ENCODE measurements around the gene SIGLEC11. TPM values are rescaled to one million over a fixed set of nuclear protein-coding genes. Genes with fewer than 3 reads are reported as not detected.

SIGLEC11 gene
- total and polyA plus RNA-seq, 11 donors = 0.22 to 3.0 (median 1.1) TPM; not detected in 2

DNA sequence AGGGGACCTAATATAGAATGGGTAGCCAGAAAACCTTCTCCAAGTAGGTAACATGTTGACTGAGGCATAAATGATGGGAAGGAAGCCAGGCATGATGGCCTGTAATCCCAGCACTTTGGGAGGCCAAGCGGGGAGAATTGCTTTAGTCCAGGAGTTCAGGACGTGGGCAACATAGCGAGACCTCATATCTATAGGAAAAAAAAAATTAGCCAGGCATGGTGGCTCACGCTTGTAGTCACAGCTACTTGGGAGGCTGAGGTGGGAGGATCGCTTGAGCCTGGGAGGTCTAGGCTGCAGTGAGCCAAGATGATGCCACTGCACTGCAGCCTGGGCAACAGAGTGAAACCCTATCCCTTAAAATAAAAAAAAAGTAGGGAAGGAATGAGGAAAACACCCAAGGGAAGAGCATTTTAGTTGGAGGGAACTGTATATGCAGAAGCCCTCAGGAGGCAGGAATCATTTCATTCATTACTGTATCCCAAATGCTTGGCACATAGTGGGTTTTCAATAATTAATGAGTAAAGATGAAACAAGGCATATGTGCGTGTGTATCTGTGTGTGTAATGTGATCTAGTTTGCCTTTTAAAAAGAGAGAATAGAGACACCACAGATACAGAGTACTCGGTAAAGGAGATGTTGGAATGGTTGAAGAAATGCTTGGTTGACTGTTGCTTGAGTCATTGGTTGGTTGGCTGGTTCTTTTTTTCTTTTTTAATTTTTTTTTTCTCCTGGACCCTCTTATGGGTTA, 29.5 kb downstream of the SIGLEC11 start:
- Histone ChIP-seq H3K4me1 (peaks cover 0 to 29% (median 18%) of the 10 kb centered on the region in 12 donors), H3K27ac (peak overlapping the region in 4 of 12 donors; percentile 91 to 98 (median 95)), H3K9me3 (no peaks in the 10 kb centered on the region), H3K4me3 (no peak overlapping the region), H3K27me3 (no peaks in the 10 kb centered on the region), H3K36me3 (peaks cover 0 to 14% (median 9%) of the 10 kb centered on the region in 9 donors)
- TF ChIP-seq, protein P1, sequence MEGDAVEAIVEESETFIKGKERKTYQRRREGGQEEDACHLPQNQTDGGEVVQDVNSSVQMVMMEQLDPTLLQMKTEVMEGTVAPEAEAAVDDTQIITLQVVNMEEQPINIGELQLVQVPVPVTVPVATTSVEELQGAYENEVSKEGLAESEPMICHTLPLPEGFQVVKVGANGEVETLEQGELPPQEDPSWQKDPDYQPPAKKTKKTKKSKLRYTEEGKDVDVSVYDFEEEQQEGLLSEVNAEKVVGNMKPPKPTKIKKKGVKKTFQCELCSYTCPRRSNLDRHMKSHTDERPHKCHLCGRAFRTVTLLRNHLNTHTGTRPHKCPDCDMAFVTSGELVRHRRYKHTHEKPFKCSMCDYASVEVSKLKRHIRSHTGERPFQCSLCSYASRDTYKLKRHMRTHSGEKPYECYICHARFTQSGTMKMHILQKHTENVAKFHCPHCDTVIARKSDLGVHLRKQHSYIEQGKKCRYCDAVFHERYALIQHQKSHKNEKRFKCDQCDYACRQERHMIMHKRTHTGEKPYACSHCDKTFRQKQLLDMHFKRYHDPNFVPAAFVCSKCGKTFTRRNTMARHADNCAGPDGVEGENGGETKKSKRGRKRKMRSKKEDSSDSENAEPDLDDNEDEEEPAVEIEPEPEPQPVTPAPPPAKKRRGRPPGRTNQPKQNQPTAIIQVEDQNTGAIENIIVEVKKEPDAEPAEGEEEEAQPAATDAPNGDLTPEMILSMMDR (IDR thresholded peaks at IDR 0.05) = no peak
- no peak for TF ChIP-seq POLR2A (IDR thresholded peaks at IDR 0.05)
- 91 to 97% (median 95%) methylated on average over 7 of the region's 7 CpGs for WGBS, 4 donors
- no peak for ATAC-seq
- no peak for DNase-seq
- intact Hi-C loops (cut with DNase I) = loop anchor here in 1 of 10 donors (10.0 kb wide), 1 partner anchor 203 kb away; no protein-coding TSS in a partner anchor

DNA sequence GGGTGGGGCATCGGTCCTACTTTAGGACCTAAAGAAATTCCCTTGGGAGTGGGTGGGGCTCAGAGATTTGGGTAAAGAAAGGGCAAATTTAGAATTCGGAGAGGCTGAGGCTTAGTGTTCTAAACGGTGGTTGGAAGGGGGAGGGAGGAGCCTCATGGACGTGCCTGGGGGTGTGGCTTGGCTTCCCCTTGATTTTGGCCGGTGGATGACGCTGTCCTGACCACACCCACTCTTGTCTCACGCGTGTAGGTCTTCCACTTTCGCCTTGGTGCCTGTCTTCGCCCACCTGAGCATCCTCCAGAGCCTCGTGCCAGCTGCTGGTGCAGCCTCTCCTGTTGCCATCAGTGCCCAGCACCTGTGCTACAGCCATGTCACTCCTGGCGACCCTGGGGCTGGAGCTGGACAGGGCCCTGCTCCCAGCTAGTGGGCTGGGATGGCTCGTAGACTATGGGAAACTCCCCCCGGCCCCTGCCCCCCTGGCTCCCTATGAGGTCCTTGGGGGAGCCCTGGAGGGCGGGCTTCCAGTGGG, 30.4 kb downstream of the SIGLEC11 start:
- intact Hi-C loops (cut with DNase I) = loop anchor here in 1 of 10 donors (10.0 kb wide), 1 partner anchor 204 kb away; no protein-coding TSS in a partner anchor
- DNase-seq = peak in 4 of 5 donors; percentile 53 to 63 (median 60)
- H3K4me3 ChIP-seq = peak overlapping the region in 9 of 12 donors; percentile 73 to 99 (median 88)
- no peaks in the 10 kb centered on the region for H3K27me3 ChIP-seq
- ATAC-seq = peak in 2 of 4 donors; percentile 5 to 12
- no peaks in the 10 kb centered on the region for H3K9me3 ChIP-seq
- peaks cover 0 to 21% (median 16%) of the 10 kb centered on the region in 9 donors for H3K36me3 ChIP-seq
- H3K27ac ChIP-seq = peak overlapping the region in 11 of 12 donors; percentile 89 to 98 (median 94)
- WGBS, 4 donors = 43 to 61% (median 53%) methylated on average over 15 of the region's 15 CpGs
- peaks cover 0 to 31% (median 19%) of the 10 kb centered on the region in 12 donors for H3K4me1 ChIP-seq
- TF ChIP-seq, protein P1 (IDR thresholded peaks at IDR 0.05) = no peak
- TF ChIP-seq POLR2A (IDR thresholded peaks at IDR 0.05) = no peak

DNA sequence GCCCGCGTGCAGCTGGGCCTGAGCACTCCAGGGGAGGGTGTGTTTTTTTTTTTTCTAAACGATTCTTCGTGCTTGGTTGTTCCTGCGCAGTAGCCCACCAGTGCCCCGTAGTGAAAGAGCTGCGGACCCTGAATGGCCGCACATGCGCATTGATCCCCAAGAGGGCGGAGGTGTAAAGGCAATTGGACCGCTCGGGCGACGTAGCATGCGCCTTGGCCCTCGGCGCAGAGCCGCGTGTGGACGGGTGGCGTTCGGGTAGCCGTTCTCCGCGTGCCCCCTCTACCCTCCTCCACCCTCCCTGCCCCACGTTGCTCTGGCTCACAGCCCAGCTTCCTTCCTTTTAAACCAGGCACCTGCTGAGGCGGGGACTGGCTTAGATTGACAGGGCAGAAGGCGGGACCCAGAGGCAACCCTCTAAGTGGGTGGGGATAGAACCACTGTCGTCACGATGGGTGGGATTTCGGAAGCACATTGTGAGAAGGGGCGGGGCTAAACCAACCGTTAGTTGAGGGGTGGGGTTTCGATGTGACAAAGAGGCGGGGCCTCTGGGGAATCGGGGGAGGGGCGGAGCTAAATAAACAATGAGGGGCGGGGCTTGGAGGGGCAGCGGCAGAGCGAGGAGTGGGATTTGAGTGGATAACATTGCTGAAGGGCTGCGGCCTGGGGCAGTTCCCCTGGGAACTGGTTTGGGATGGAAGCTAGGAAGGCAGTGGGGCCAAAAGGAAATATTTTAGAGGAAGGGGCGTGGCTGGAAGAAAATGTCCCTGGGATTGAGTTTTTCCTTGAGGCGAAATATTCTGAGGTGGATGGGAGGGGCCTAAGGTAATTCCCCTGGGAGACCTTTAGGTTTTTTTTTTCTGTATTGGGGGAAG, 31.1 kb downstream of the SIGLEC11 start:
- intact Hi-C loops (cut with DNase I) = loop anchor here in 2 of 10 donors (5.0 to 10.0 kb wide), 2 partner anchors 53 to 205 kb away; partner anchors contain the start of genes AKT1S1 (in 1 of the 2) and TBC1D17 (in 1 of the 2)
- TF ChIP-seq POLR2A (IDR thresholded peaks at IDR 0.05) = no peak
- TF ChIP-seq, protein P1 (IDR thresholded peaks at IDR 0.05) = peak in 3 of 12 donors; percentile 5 to 15 (median 5)
- peaks cover 0 to 28% (median 20%) of the 10 kb centered on the region in 9 donors for H3K36me3 ChIP-seq
- no peaks in the 10 kb centered on the region for H3K27me3 ChIP-seq
- DNase-seq = peak; percentile 94 to 97 (median 95)
- peak; percentile 91 to 96 (median 92) for ATAC-seq
- WGBS, 4 donors = 3% methylated on average over 39 to 43 of the region's 43 CpGs
- peak overlapping the region; percentile 54 to 99 (median 87) for H3K4me3 ChIP-seq
- H3K9me3 ChIP-seq = no peaks in the 10 kb centered on the region
- H3K27ac ChIP-seq = peak overlapping the region; percentile 87 to 98 (median 94)
- H3K4me1 ChIP-seq = peaks cover 0 to 38% (median 23%) of the 10 kb centered on the region in 12 donors

All from heart left ventricle (tissue), 16 donors.